Putamen (tissue), 1 donor: ENCODE measurements around the gene EXOSC5.
"Not testable (repeated sequence)": the region's sequence is repeated elsewhere in the genome, so short reads cannot be mapped to it uniquely, and the experiment has no call there.

Experiments
- DNase-seq: peaks from one replicate; pipeline ENCODE4 v3.0.0-alpha.2; 2016; ENCODE audit warnings: low spot score

Gene EXOSC5

DNA sequence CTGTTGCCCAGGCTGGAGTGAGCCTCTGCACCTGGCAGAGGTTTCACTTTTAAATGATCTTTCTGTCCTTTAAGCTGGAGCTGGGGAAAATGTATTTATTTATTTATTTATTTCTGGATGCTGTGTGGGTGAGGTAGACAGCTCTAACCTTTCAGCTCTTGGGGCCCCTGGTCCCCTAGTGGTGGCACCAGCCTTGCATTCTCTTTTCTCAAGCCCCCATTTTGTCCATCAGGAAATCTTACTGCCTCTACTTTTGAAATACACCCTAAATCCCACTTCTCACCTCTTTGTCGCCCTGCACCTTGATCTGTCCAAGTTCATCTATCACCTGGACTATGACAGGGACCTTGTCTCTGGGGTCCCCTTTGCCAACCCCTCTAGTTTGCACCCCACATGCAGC, 31.1 kb downstream of the EXOSC5 start:
- DNase-seq: no peak

DNA sequence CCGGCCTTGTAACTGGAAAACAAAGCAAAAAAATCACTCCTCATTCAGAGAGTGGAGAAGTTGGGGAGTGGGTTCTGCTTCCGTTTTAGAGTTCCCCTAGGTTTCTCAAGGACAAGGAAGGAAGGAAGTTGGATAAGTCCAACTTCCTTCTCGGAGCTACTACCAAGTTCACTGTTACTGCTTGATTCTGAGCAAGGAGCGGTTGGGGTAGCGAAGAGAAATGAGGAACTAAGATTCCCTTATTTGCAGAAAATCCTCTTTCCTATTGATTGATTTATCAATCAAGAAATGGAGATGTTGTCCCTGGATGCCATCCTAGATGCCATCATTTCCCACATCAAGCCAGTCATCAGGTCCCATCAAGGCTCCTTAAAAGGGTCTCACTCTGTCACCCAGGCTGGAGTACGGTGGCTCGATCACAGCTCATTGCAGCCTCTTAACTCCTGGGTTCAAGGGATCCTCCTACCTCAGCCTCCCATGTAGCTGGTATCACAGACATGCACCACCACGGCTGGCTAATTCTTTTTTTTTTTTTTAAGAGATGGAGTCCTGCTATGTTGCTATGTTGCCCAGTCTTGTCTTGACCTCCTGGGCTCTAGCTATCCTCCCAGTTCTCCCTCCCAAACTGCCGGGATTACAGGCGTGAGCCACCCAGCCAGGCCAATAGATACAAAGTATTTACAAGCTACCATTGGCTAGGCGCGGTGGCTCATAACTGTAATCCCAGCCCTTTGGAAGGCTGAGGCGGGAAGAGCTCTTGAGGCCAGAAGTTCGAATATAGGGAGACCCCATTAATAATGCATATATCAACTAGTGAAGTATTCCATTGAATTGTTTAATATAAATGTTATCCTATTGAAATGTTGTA, 32.4 kb downstream of the EXOSC5 start:
- DNase-seq: no peak

DNA sequence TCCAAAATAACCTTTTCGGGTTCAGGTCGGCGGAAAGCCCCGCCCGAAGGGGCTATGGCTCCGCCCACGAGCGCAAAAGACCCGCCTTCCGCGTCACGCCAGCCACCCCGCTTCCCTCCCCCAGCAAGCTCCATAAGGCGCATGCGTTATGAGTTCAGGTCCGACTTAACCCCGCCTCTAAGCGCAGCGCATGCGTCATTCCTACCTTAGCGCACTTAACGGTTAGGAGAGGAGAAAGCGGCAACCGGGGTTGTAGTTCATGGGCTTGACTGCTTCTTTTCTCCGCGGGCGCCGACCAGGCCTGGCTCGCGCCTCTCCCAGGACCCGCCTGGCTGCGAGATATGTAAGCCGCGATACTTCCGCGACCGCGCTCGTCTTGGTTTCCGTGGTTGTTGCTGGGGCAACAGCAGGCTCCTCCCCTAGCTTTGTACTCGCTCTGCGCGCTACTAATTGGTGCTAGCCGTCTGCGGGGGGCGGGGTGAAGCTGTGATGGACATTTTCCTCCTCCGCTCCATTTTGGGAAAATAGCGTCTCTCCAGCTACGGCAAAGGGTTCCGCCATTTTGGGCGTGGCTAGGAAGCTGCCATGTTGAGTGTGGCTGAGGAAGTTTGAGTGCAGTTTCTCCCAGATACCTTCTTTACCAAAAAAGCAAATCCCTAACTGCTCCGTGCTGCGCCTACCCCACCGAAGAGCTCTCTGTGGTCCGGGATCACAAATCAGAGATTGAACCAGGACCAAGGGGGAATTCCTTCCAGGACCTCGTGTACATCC, 33.2 kb downstream of the EXOSC5 start, which contains the start of gene B9D2:
TSS of gene B9D2 (minus strand) at position 397 of the 771 bp plus-strand sequence. CDS start 630 bp downstream, outside the sequence.
- DNase-seq: peak; percentile 98

DNA sequence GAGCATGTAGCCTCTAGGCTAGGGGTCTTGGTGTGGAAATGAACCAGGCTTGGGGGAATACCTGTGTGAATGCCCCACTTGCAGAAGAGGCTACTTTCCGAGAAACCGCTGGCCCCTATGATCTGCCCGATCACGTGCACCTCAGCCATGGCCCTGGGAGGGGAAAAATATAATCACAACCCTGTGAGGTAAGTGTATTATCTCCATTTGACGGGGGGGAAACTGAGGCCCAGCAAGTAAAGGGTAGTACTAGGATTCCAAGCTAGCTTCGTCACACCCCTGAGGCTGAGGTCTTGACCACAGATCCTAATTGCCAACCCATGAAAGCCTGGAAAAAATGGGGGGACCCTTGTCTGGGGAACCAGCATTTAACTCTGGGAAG, 33.8 kb downstream of the EXOSC5 start:
- DNase-seq: no peak

DNA sequence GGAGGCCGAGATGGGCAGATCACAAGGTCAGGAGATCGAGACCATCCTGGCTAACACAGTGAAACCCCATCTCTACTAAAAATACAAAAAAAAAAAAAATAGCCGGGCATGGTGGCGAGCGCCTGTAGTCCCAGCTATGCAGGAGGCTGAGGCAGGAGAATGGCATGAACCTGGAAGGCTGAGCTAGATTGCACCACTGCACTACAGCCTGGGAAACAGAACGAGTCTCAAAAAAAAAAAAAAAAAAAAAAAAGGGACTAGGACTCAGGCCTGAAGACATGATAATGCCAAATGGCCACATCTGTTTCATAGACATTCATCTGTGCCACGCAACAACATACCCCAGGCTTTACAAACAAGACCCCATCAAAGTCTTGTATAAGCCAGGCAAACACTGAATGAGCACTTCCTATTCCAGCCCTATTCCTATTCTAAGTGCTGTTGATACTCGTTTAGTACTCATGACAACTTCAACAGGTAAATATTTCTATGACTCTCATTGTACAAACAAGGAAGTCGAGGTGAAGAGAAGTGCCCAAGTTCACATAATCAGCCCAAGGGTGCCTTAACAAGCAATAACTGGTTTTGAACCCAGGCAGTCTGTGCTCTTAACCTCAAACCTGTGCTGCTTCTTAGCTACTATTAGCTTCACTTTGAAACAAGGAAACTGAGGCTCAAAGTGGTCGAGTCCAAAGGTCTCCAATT, 34.9 kb downstream of the EXOSC5 start:
- DNase-seq: no peak

DNA sequence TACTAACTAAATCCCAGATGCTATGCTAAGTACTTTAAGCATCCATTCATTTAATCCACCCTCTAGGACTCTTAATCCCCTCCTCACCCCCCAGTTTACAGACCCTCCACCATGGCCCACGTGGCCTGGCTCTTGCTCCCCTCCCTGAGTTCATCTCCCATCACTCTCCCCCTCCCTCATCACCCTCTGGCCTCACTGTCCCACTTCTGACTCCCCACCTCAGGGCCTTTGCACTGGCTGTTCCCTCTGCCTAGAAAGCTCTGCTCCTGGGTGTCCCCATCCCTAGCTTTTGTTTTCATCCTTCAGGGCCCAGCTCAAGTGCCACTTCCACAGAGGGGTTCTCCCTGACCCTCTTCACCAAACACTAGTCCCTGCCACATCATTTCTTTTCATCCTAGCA, 37.4 kb downstream of the EXOSC5 start:
- no peak for DNase-seq

DNA sequence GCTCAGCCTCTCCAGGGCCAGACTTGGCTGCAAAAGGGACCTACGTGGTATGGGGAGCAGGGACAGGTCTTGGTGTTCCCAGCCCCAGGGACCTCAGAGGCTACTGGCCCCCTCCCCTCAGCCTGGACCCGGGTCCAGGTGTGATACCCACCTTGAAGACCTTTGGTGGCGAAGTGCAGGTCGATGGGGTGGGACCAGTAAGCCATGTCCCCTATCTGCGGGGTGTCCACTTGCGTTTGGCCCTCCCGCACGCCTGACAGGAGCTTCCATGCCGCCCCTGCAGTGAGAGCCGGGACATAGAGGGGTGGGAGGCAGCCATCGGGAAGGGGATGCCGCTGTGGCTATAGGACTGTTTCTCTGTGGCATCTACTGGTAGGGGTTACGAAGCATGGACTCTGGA, 39.4 kb downstream of the EXOSC5 start:
- DNase-seq: no peak

DNA sequence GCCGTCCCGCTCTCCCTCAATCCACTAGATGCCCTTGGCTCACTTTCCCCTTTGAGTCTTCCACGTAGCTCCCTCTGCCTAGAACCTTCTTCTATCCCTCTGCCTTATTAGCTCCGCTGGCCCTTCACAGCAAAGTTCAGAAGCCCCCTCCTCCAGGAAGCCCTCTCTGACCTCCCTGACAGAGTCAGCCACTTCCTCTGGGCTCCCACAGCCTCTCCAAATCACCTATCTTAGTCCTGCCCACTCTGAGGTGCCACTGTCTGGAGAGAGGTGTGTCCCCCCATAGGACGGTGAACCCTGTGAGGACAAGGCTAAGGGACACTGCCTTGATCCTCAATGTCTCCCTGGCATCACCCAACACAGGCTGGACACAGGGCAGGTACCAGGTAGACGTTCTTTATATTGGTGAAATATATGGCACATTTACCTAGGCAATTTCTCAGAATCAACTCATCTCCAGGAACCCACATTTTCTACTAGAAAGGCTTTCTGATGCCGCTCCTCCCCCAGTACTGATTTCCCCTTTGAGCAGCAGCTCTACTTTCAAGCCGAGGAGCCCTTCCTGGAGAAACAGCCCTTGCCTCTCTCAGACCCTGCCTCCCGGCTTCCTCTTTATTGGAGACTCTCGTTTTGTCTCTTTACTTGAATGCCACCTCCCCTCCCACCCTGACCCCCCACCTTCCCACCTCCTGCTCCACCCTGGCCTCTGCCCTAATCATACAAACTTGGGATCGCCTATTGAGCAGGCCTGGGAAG, 40.0 kb downstream of the EXOSC5 start:
- DNase-seq: no peak

DNA sequence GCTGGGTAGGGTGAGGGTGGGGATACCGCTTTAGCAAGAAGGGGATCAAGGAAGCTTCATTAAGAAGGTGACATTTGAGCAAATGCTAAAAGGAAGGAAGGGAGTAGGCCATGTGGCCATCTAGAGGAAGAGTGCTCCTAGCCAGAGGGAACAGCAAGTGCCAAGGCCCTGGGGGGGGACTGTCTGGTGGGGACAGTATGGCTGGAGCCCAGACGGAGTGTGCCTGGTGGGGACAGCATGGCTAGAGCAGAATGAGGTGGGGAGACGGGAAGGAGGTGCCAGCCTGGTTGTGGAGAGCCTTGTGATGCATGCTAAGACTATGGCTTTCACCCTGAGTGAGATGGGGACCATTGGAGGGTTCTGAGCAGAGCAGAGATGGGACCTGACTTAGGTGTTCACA, 41.4 kb downstream of the EXOSC5 start:
- no peak for DNase-seq

DNA sequence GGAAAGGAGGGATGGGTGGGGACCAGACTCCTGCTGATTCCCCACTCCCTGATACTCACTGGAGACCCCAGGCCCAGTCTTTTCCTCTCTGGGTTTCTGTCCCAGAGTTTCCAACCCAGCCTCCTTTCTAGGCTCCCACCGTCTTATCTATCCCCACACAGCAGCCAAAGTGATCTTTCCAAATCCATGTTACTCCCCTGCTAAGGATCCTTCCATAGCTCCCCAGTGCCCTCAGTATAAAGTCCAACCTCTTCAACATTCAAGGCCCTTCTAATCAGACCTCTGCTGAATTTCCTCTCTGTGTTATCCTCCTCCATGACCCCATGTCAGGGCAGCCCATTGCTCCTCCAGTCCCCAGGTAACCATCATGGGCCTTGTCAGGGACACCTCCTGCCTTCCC, 42.1 kb downstream of the EXOSC5 start:
- no peak for DNase-seq

DNA sequence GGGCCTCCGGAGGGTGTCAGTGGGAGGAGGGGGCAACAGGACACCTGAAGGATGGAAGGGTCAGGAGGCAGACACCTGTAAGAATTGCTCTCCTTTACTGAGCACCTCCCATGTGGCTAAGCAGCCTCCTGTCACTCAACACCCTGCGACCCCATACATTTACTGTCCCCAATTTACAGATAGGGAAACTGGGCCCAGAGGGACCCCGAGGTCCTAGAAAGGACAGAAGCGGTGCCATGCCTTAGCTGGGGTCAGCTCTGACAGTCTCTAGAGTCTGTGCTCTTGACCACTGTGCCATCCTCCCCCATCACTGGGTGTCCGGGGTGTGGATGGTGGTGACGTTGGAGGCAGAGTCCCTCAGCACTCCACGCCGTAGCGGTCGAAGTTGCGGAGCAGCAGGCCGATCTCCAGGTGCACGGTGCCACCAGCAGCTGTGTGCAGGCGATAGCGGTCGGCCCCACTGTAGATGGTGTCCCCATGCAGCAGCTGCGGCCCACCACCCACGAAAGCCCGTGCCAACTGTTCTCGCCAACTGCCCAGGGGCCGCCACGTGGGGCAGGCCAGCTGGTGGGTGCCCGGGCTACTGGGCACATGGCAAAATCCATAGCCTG, 42.7 kb downstream of the EXOSC5 start:
- DNase-seq: no peak

DNA sequence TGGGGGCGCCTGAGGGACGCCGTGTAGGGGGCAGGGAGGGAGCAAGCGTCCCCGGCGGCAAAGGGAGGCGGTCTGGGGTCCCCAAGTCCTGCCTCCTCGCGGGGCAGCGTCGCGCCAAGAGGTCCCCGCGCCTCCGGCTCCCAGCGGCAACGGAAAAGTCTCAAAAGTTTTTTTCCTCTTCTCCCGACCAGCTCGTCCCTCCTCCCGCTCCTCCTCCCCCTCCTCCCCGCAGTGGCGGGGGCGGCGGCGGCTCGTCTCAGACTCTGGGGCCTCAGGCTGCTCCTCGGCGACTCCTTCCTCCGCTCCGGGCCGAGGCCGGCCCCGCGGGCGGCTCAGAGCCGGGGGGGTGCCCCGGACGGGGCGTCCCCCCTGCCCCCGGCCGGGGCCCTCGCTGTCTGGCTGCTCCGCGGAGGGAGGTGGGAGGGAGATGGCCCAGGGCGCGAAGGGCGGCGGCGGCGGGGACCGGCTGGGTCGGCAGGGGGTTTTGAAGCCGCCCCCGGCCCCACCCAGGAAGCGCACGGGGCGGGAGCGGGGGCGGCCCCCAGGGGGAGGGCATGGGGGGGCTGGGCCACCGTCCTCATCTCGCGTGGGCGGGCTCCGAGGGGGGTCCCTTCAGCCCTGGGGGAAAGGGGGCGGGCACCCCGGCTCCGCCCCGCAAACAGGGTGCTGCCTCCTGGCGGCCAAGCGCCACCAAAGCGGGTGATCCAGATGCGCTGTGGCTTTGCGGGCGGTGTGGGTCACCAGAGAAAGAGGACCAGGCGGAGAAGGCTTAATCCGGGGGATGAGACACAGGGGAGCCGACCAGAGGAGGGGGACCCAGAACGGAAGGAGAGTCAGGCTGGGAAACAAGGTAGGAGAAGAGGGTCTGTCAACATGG, 43.5 kb downstream of the EXOSC5 start, which contains the start of gene TGFB1:
TSS of gene TGFB1 (minus strand) at position 457 of the 877 bp plus-strand sequence. CDS start 878 bp downstream, outside the sequence.
- peak; percentile 57 for DNase-seq

DNA sequence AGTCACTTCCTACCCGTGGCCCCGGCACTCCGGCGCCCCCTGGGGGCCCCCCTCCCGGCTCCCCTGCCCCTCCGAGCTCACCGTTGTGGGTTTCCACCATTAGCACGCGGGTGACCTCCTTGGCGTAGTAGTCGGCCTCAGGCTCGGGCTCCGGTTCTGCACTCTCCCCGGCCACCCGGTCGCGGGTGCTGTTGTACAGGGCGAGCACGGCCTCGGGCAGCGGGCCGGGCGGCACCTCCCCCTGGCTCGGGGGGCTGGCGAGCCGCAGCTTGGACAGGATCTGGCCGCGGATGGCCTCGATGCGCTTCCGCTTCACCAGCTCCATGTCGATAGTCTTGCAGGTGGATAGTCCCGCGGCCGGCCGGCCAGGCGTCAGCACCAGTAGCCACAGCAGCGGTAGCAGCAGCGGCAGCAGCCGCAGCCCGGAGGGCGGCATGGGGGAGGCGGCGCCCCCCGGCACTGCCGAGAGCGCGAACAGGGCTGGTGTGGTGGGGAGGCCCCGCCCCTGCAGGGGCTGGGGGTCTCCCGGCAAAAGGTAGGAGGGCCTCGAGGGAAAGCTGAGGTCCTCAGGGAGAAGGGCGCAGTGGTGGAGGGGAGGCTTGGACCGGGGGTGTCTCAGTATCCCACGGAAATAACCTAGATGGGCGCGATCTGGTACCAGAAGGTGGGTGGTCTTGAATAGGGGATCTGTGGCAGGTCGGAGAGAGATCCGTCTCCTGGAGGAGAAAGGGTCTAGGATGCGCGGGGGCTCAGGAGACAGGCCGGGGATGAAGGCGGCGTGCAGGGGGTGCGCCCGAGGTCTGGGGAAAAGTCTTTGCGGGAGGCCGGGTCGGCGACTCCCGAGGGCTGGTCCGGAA, 44.3 kb downstream of the EXOSC5 start:
- DNase-seq: no peak

DNA sequence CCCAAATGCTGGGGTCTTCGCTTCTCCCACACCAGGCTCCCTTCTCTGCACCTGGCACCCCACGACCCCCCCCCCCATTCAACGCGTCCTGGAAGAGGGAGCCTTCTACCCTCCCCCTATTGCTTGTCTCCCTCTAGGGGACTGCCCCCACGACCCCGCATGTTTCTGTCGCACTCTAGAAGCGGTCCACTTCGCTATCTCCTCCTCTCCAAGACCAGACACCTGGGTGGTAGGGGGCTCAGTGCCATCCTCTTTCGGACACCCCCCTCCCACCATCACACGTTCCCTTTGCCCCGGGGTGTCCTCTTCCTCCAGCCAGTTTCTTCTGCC, 44.9 kb downstream of the EXOSC5 start:
- DNase-seq: no peak

DNA sequence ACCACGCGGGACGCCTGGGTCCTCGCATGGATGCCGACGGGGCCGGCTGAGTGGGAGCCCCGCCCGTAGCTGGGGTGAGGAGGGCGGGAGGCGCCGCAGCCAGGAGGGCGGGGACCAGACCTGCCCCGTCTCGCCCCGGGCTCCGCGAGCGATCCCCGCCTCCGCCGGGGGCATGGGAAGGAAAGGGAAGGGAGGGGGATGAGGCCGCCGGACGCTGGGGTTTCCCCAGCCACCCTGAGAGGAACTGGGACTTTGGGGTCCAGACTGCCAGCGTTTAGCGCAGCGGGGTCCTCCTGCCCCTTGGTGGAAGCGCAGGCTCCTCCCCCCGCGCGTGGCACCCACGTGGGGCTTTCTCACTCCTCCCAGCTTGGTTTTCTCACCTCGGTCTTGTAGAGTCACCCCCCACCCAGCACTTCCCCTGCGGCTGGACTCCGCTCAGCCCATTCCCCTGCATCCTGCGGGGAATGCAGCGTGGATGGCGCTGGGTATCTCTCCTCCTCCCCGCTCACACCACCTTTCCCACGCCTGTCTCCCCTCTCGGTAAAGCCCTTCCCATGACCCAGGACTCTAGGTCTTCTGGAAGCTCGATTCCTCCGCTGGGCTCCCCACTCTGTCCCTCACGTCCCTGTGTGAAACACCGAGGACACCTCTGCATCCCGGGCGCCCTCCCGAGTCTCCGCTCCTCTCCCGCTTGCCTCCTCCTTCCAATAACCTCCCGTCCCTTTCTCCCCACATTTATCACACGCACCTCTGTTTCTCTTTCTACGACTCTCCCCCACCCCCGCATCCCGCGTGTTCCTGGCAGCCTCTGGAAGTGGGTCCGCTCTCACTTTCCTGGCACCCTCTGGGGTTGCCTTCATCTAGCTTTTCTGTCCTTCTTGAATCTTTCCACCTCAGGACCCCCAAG, 45.6 kb downstream of the EXOSC5 start:
- DNase-seq: peak; percentile 32

DNA sequence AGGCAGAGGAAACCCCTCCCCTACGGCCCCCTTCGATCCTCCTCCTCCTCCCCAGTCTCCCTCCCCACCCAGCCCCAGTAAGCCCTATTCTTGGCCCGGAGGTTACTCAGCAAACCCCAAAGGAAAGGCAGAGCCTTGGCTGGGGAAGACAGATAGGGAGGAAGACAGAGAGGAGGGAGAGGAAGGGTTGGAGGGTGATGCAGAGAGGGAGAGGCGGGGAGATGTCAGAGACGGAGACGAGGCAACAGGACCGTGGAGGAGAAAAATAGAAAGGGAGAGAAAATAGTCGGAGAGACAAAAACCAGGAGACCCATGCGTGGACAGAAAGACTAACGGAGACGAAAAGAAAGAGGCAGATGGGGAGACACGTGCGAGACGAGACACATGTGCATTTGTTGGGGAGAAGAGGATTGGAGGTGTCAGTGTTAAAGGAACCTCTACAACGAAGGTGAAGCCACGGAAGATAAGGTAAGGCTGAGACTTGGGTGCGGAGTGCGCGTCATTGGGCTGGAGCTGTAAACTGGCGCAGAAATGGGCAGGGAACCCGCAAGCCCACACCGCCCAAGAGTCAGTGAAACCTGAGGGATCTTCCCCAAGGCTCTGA, 46.3 kb downstream of the EXOSC5 start:
- no peak for DNase-seq

DNA sequence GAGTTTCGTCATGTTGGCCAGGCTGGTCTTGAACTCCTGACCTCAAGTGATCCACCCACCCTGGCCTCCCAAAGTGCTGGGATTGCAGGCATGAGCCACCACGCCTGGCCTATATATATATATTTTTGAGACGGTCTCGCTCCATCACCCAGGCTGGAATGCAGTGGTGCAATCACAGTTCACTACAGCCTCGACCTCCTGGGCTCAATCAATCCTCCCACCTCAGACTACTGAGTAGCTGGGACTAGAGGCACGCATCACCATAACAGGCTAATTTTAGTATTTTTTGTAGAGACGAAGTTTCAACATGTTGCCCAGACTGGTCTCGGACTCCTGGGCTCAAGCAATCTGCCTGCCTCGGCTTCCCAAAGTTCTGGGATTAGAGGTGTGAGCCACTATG, 50.2 kb downstream of the EXOSC5 start:
- not testable (repeated sequence) for DNase-seq

DNA sequence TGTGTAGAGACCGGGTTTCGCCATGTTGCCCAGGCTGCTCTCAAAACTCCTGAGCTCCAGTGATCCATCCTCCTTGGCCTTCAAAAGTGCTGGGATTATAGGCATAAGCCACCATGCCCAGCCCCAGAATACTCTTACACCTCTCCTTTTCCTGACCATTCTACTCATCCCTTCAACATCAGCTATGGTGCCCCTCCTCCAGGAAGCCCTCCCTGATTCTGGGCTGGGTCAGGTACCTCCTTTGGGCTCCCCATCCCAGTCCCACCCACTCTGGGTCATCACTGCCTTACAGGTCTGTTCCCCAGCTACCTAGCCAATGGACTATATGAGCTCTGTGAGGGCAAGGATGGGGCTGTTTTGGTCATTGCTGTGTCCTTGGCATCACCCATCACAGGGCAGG, 53.0 kb downstream of the EXOSC5 start:
- DNase-seq: no peak
